Stomach (tissue), 19 donors: Measurements from ENCODE around the gene FXYD3. TPM values are rescaled to one million over a fixed set of nuclear protein-coding genes. Genes with fewer than 3 reads are reported as not detected.
A peak's percentile ranks its signal among the peaks of the same experiment; 100 is the strongest.

Source experiments
- DNase-seq, 2 donors: peaks; one replicate each; pipeline versions ENCODE4 v3.0.0 to v3.0.0-alpha.2; 2013 to 2019
- H3K27ac ChIP-seq, 5 donors: fragments of 200-600 bp in 4 of 5; sonication (generic) in 4 of 5; one replicate each; pipeline ENCODE4 v1.5.1; 2013 to 2019; ENCODE audit warnings: mild to moderate bottlenecking in 1 of 5, moderate library complexity in 1 of 5
- H3K27me3 ChIP-seq, 3 donors: fragments of 200-600 bp; sonication (generic); one replicate each; pipeline ENCODE4 v1.5.1; 2017 to 2019; ENCODE audit warnings: mixed run types in 1 of 3
- H3K36me3 ChIP-seq, 4 donors: fragments of 200-600 bp; sonication (generic); 1 replicate in 3 of 4; 2 replicates in 1 of 4; pipeline ENCODE4 v1.5.1; 2016 to 2019
- H3K4me1 ChIP-seq, 4 donors: fragments of 200-600 bp; sonication (generic); one replicate each; pipeline ENCODE4 v1.5.1; 2016 to 2019
- H3K4me3 ChIP-seq, 4 donors: fragments of 200-600 bp; sonication (generic) in 3 of 4; one replicate each; pipeline ENCODE4 v1.5.1; 2016 to 2019; ENCODE audit warnings: mild to moderate bottlenecking in 1 of 4
- H3K9me3 ChIP-seq, 4 donors: fragments of 200-600 bp; sonication (generic); one replicate each; pipeline ENCODE4 v1.5.1; 2016 to 2019
- EP300 ChIP-seq: sonication (generic); formaldehyde crosslinking; IDR thresholded peaks from one replicate; pipeline ENCODE4 v1.6.1; 2017; ENCODE audit warnings: antibody characterized with exemption
- POLR2A ChIP-seq, 4 donors: fragments of 450-650 bp; IDR thresholded peaks; one replicate each; pipeline ENCODE4 v1.6.1; 2016; ENCODE audit warnings: antibody characterized with exemption in 4 of 4, control low read depth in 2 of 4, mild to moderate bottlenecking in 1 of 4, moderate library complexity in 1 of 4
- POLR2AphosphoS5 ChIP-seq, 3 donors: sonication (generic); formaldehyde crosslinking; IDR thresholded peaks; one replicate each; pipeline ENCODE4 v1.6.1; 2016; ENCODE audit warnings: antibody characterized with exemption in 3 of 3
- whole genome bisulfite sequencing, 5 donors: extraction: QIAGEN DNeasy Blood & Tissue Kit in 3 of 5; methylation state at CpG; one replicate each; pipeline versions ENCODE4 v1.1.5 to v1.1.7; 2013 to 2018; 5-methylcytosine and 5-hydroxymethylcytosine counted together
- intact Hi-C: fragments of 100-400 bp; cut with DNase I; formaldehyde crosslinking; loops from one replicate; pipeline ENCODE4 v1.15.1; 2023; ENCODE audit warnings: low total_unique reads
- long read RNA-seq, 10 donors: transcript quantifications; one replicate each; lab custom pipeline, GENCODE V29; 2026
- polyA plus RNA-seq, 3 donors: library from polyadenylated mRNA; stranded (reverse); fragments of 200-250 nt; gene quantifications; one replicate each; pipeline ENCODE4 v1.2.3, GENCODE V29; 2013
- total RNA-seq, 5 donors: library from RNA; depleted of rRNA; stranded (reverse); fragments of >200 nt; gene quantifications; one replicate each; pipeline versions ENCODE4 v1.1.0 to v1.2.3, GENCODE V29; 2014 to 2016
- TF ChIP-seq, protein P1 (sequence below), 7 experiments: fragments of 450-650 bp in 4 of 7; fragments of 200-600 bp in 3 of 7; sonication (generic) in 3 of 7; IDR thresholded peaks; one replicate each; pipeline ENCODE4 v1.5.1; 2016 to 2019; ENCODE audit warnings: antibody characterized with exemption in 7 of 7, control low read depth in 2 of 7, mild to moderate bottlenecking in 1 of 7
- donor health status: healthy with polysubstance abuse.
- donor health status: Bipolar disorder and iron deficiency.
- donor health status: healthy.

The FXYD3 gene, protein sequence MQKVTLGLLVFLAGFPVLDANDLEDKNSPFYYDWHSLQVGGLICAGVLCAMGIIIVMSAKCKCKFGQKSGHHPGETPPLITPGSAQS
- total RNA-seq (100 to 1,000 TPM in 4 of 5 donors, 10 to 100 TPM in 1; 84.8 to 704 (median 191) TPM), polyA plus RNA-seq (100 to 1,000 TPM; 442 to 800 (median 537) TPM)
- long read RNA-seq, donor 1, partial matches to known transcripts, result 183 of 199 reads
- long read RNA-seq, donor 1, other reads (novel, unspliced or antisense), result 9 of 199 reads
- long read RNA-seq, donor 2, partial matches to known transcripts, result 202 of 227 reads
- long read RNA-seq, donor 2, other reads (novel, unspliced or antisense), result 18 of 227 reads
- long read RNA-seq, donor 3, partial matches to known transcripts, result 204 of 212 reads
- long read RNA-seq, donor 3, other reads (novel, unspliced or antisense), result 0 of 212 reads
- long read RNA-seq, donor 4, partial matches to known transcripts, result 23 of 24 reads
- long read RNA-seq, donor 4, other reads (novel, unspliced or antisense), result 0 of 24 reads
- long read RNA-seq, donor 5, partial matches to known transcripts, result 119 of 122 reads
- long read RNA-seq, donor 5, other reads (novel, unspliced or antisense), result 0 of 122 reads
- long read RNA-seq, donor 6, transcript FXYD3-212 (6 exons, 590 nt), result minor isoform, 7 of 844 reads
- long read RNA-seq, donor 6, transcript FXYD3-202 (7 exons, 1,320 nt), result major isoform, 17 of 844 reads
- long read RNA-seq, donor 6, partial matches to known transcripts, result 752 of 844 reads
- long read RNA-seq, donor 6, other reads (novel, unspliced or antisense), result 58 of 844 reads
- long read RNA-seq, donor 7, partial matches to known transcripts, result 266 of 282 reads
- long read RNA-seq, donor 7, other reads (novel, unspliced or antisense), result 6 of 282 reads
- long read RNA-seq, donor 8, transcript FXYD3-212 (6 exons, 590 nt), result minor isoform, 6 of 328 reads
- long read RNA-seq, donor 8, transcript FXYD3-202 (7 exons, 1,320 nt), result major isoform, 8 of 328 reads
- long read RNA-seq, donor 8, partial matches to known transcripts, result 270 of 328 reads
- long read RNA-seq, donor 8, other reads (novel, unspliced or antisense), result 38 of 328 reads
- long read RNA-seq, donor 9, transcript FXYD3-212 (6 exons, 590 nt), result minor isoform, 5 of 307 reads
- long read RNA-seq, donor 9, transcript FXYD3-202 (7 exons, 1,320 nt), result major isoform, 6 of 307 reads
- long read RNA-seq, donor 9, partial matches to known transcripts, result 280 of 307 reads
- long read RNA-seq, donor 9, other reads (novel, unspliced or antisense), result 15 of 307 reads
- long read RNA-seq, donor 10, partial matches to known transcripts, result 92 of 94 reads
- long read RNA-seq, donor 10, other reads (novel, unspliced or antisense), result 0 of 94 reads

DNA sequence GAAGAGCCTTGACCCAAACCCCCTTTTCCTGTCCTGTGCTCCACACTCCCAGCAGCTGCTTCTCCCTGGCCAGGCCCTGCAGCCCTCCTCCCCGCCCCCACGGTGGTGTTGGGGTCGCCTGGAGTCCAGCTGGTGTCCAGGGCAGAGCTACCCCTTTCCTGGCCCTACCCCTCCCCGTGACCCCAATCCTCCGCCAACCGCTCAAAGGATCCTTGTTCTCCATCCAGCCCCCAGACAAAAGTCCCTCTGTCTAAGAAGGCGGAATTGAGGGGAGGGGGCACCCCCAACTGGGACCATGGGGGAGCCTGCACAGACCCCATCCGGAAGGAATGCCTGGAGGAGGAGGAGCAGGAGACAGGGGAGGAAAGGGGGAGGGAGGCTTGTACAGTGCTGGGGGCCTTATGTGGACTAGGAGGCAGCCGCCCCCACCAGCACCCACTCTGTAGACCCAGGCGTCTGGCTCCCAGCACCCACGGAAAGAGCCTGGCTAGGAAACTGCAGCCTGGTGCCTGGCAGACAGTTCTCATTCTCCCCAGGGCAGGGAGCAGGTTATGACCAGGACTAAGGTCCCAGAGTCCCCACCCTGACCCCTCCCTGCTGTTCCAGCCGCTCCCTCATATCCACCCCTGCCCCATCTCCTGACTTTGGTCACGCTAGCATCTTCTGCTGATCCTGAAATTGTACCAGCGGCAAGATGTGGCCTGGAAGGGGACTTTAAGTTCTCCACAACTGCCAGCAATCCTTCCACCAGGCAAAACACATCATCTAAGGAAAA lies at the start of gene FXYD3:
Gene FXYD3 (plus strand): TSS at position 647 of the 775 bp plus-strand sequence. CDS start 3,554 bp downstream, outside the sequence.
- intact Hi-C loops, result no loop called here
- peak; percentile 57 to 77 for DNase-seq
- Histone ChIP-seq H3K4me1 (peaks cover 16 to 45% (median 20%) of the 10 kb centered on the region in 4 donors), H3K4me3 (peak within 1 kb of the TSS; percentile 42 to 59 (median 50)), H3K27me3 (peaks cover 0 to 9% (median 0%) of the 10 kb centered on the region in 3 donors), H3K36me3 (no peaks in the 10 kb centered on the region), H3K9me3 (no peaks in the 10 kb centered on the region), H3K27ac (peak within 1 kb of the TSS; percentile 87 to 95 (median 88))
- TF ChIP-seq POLR2A (IDR thresholded peaks at IDR 0.05) (no peak), EP300 (no peak), POLR2AphosphoS5 (IDR thresholded peaks at IDR 0.05) (peak in 1 of 3 donors; percentile 49)
- TF ChIP-seq, protein P1, sequence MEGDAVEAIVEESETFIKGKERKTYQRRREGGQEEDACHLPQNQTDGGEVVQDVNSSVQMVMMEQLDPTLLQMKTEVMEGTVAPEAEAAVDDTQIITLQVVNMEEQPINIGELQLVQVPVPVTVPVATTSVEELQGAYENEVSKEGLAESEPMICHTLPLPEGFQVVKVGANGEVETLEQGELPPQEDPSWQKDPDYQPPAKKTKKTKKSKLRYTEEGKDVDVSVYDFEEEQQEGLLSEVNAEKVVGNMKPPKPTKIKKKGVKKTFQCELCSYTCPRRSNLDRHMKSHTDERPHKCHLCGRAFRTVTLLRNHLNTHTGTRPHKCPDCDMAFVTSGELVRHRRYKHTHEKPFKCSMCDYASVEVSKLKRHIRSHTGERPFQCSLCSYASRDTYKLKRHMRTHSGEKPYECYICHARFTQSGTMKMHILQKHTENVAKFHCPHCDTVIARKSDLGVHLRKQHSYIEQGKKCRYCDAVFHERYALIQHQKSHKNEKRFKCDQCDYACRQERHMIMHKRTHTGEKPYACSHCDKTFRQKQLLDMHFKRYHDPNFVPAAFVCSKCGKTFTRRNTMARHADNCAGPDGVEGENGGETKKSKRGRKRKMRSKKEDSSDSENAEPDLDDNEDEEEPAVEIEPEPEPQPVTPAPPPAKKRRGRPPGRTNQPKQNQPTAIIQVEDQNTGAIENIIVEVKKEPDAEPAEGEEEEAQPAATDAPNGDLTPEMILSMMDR (IDR thresholded peaks at IDR 0.05), result no peak
- WGBS, 5 donors, result 30 to 49% (median 34%) methylated on average over 13 to 14 of the region's 14 CpGs

DNA sequence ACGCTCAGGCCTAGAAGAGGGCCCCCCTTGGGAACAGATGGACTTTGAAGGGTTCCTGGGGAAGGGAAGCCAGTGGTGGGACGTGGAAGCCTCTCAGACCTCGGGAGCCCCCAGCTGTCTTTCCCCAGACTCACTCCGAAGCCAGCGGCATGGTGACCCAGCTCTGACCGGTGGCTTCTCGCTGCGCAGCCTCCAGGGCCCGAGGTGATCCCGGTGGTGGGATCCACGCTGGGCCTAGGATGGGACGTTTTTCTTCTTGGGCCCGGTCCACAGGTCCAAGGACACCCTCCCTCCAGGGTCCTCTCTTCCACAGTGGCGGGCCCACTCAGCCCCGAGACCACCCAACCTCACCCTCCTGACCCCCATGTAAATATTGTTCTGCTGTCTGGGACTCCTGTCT lies 49.5 kb upstream of the FXYD3 start:
- intact Hi-C loops, result no loop called here
- no peak overlapping the region for H3K4me3 ChIP-seq
- no peak overlapping the region for H3K27ac ChIP-seq
- no peak for DNase-seq
- 87 to 95% (median 92%) methylated on average over 5 to 15 of the region's 15 CpGs for WGBS, 5 donors
- TF ChIP-seq POLR2A (IDR thresholded peaks at IDR 0.05) (no peak), POLR2AphosphoS5 (IDR thresholded peaks at IDR 0.05) (no peak), EP300 (no peak)
- TF ChIP-seq, protein P1 (IDR thresholded peaks at IDR 0.05), result no peak
- H3K4me1 ChIP-seq, result peaks cover 0 to 5% (median 2%) of the 10 kb centered on the region in 4 donors
- H3K27me3 ChIP-seq, result no peaks in the 10 kb centered on the region
- H3K9me3 ChIP-seq, result peaks cover 0 to 9% (median 7%) of the 10 kb centered on the region in 4 donors
- no peaks in the 10 kb centered on the region for H3K36me3 ChIP-seq

DNA sequence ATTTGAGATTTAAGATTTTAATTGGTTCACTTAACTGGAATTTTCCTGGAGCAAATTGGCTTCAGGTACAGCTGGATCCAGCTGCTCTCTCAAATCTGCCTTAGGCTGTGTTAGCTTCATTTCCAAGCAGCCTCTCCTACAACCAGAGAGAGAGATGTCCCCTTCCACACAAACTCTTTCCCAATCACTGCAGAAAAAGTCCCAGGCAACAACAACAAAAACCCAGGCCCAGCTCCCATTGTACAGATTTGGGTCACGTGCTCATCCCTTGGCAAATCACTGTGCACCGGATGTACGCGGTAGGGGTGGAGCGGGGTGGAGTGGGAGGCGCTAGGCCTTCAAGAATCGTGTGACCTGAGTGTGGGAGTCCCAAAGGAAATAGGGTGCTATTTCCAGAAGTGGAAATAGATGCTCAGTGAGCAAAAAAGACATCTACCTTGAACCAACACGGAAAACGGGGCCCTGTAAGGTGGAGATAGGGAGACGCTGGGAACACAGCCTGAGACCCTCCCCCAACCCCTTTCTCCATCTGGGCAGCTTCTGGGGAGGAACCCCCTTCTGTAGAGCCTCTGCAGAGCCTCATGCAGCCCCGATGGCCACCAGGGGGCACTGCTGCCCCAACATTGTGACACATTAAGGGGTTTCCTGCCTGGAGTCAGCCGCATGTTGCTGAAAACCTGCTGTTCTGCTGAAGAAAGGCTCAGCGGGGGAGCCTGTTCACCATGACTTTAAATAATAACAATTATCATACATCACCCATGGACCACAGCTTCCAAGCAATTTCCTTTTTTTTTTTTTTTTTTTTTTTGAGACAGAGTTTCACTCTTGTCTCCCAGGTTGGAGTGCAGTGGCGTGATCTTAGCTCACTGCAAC lies 48.7 kb upstream of the FXYD3 start:
- H3K27me3 ChIP-seq, result no peaks in the 10 kb centered on the region
- TF ChIP-seq EP300 (no peak), POLR2AphosphoS5 (IDR thresholded peaks at IDR 0.05) (peak in 1 of 3 donors; percentile 18), POLR2A (IDR thresholded peaks at IDR 0.05) (no peak)
- TF ChIP-seq, protein P1 (IDR thresholded peaks at IDR 0.05), result peak in 5 of 7 experiments; percentile 75 to 92 (median 90)
- H3K36me3 ChIP-seq, result no peaks in the 10 kb centered on the region
- H3K27ac ChIP-seq, result no peak overlapping the region
- peak; percentile 91 to 95 for DNase-seq
- intact Hi-C loops, result no loop called here
- H3K4me1 ChIP-seq, result peaks cover 0 to 5% (median 2%) of the 10 kb centered on the region in 4 donors
- no peak overlapping the region for H3K4me3 ChIP-seq
- H3K9me3 ChIP-seq, result peaks cover 0 to 9% (median 7%) of the 10 kb centered on the region in 4 donors
- WGBS, 5 donors, result 10 to 19% (median 15%) methylated on average over 12 to 14 of the region's 14 CpGs
